ENCODE measurements around the gene SPTB. TPM values are rescaled to one million over a fixed set of nuclear protein-coding genes. Genes with fewer than 3 reads are reported as not detected.

The SPTB gene
- total and polyA plus RNA-seq, 10 of the 15 experiments (the other 5 are each of a cell fraction or from before 2014, with no cell fraction given) = under 0.01 to 0.04 (median 0.02) TPM; not detected in 4

DNA sequence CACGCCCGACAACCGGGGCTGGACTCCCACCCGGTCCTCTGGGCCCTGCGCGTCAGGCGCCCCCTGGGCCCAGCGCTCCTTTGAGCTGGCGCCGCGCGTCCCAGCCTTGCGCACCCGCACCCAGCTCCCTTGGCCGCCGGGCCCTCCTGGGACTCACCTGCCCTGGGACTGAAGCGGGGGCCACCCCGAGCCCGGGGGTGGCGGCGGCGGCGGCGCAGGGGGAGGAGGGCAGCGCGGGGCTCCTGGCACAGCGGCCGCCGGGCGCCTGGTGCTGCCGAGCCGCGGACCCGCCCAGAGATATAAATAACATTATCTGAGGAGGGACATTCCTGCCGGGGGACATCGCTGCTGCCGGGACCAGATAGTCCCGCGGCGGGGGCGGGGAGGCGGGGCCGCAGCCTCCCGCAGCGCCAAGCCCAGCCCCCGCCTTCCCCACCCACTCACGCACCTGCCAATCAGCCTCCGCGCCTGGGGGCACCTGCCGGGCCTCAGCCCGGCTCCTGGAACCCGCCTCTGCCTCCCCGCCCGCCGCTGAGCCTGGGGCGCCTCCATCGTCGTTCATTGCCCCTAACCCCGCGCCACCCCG lies at the start of gene SPTB (continued):
- TF ChIP-seq, protein P1, sequence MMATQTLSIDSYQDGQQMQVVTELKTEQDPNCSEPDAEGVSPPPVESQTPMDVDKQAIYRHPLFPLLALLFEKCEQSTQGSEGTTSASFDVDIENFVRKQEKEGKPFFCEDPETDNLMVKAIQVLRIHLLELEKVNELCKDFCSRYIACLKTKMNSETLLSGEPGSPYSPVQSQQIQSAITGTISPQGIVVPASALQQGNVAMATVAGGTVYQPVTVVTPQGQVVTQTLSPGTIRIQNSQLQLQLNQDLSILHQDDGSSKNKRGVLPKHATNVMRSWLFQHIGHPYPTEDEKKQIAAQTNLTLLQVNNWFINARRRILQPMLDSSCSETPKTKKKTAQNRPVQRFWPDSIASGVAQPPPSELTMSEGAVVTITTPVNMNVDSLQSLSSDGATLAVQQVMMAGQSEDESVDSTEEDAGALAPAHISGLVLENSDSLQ (IDR thresholded peaks at IDR 0.05) = peak; percentile 32; the same call in 1 of the 2 replicates

DNA sequence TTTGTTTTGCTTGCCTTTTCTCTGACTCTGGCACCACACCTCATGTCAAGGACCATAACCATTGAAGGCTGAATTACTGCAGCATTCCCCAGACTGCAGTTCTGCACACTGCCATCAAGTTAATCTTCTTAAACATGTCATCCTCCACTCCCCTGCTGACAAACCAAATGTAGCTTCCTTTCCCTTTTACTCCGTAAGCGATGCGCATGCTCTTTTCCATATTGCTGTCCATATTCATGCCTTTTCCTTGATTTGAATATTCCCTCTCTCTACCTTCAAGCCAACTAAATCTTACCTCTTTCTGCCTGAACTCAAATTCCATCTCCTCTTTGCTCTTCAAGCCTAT lies 49.3 kb upstream of the SPTB start:
- Histone ChIP-seq H3K4me1 (ENCODE audit: control insufficient read depth, insufficient read depth, low read length) (peaks cover 17% of the 10 kb centered on the region), H3K4me2 (ENCODE audit: control insufficient read depth, insufficient read depth) (peak overlapping the region; percentile 40; the same call in 1 of the 2 replicates), H3K27ac (ENCODE audit: control insufficient read depth, insufficient read depth) (peak overlapping the region; percentile 57), H3K79me2 (ENCODE audit: control insufficient read depth, insufficient read depth, low read length) (no peaks in the 10 kb centered on the region; the same call in 1 of the 2 replicates), H3K36me3 (ENCODE audit: control insufficient read depth in 2 of 2, insufficient read depth in 2 of 2, low read length in 1 of 2) (peaks cover 2 to 33% of the 10 kb centered on the region in 2 experiments; a peak in 3 of 4 replicates), H3K9ac (ENCODE audit: control insufficient read depth, insufficient read depth, low read length) (no peak overlapping the region), H3K9me3 (replicated peaks; ENCODE audit: control insufficient read depth, insufficient read depth, low read length) (no peaks in the 10 kb centered on the region), H3K4me3 (no peak overlapping the region), H3K27me3 (replicated peaks in 1 of 2; ENCODE audit: control insufficient read depth in 2 of 2, insufficient read depth in 2 of 2, low read length in 1 of 2) (no peaks in the 10 kb centered on the region), H2AFZ (ENCODE audit: control insufficient read depth, low read depth, low read length) (no peak overlapping the region), H4K20me1 (ENCODE audit: control insufficient read depth, insufficient read depth) (no peaks in the 10 kb centered on the region)
- SMC1A ChIA-PET (ENCODE audit: uncharacterized antibody, unreplicated experiment) = interaction anchor here (3.2 kb wide), 1 partner anchor 13 kb away, joined by 12 read pairs; the partner anchor contains the start of gene CHURC1
- FAIRE-seq = no peak
- TF ChIP-seq MXI1 (IDR thresholded peaks at IDR 0.05; ENCODE audit: low read depth, low read length) = no peak
- TF ChIP-seq, protein P2, sequence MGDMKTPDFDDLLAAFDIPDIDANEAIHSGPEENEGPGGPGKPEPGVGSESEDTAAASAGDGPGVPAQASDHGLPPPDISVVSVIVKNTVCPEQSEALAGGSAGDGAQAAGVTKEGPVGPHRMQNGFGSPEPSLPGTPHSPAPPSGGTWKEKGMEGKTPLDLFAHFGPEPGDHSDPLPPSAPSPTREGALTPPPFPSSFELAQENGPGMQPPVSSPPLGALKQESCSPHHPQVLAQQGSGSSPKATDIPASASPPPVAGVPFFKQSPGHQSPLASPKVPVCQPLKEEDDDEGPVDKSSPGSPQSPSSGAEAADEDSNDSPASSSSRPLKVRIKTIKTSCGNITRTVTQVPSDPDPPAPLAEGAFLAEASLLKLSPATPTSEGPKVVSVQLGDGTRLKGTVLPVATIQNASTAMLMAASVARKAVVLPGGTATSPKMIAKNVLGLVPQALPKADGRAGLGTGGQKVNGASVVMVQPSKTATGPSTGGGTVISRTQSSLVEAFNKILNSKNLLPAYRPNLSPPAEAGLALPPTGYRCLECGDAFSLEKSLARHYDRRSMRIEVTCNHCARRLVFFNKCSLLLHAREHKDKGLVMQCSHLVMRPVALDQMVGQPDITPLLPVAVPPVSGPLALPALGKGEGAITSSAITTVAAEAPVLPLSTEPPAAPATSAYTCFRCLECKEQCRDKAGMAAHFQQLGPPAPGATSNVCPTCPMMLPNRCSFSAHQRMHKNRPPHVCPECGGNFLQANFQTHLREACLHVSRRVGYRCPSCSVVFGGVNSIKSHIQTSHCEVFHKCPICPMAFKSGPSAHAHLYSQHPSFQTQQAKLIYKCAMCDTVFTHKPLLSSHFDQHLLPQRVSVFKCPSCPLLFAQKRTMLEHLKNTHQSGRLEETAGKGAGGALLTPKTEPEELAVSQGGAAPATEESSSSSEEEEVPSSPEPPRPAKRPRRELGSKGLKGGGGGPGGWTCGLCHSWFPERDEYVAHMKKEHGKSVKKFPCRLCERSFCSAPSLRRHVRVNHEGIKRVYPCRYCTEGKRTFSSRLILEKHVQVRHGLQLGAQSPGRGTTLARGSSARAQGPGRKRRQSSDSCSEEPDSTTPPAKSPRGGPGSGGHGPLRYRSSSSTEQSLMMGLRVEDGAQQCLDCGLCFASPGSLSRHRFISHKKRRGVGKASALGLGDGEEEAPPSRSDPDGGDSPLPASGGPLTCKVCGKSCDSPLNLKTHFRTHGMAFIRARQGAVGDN (IDR thresholded peaks at IDR 0.05) = 0 out of 2 replicates have a peak, but pooled peaks have one; percentile 52
- no peak for DNase-seq (ENCODE audit: low read depth, low spot score)
- RAD21 ChIA-PET (ENCODE audit: unreplicated experiment) = interaction anchor here (0.9 kb wide), 1 partner anchor 14 kb away, joined by 3 read pairs; no protein-coding TSS in a partner anchor
- 97% methylated on average over 3 of the region's 3 CpGs for WGBS (ENCODE audit: insufficient coverage, insufficient replicate concordance, low lambda C conversion rate, missing lambda C conversion rate)
- intact Hi-C loops (cut with micrococcal nuclease; ENCODE audit: unreplicated experiment) = no loop called here
- no TSS peak for BruUV-seq (replicated peaks)
- CTCF ChIA-PET = no interaction called here
- in situ Hi-C loops (cut with MboI) = no loop called here
- POLR2A ChIA-PET = interaction anchor here (2.3 kb wide), 1 partner anchor 8 kb away, joined by 5 read pairs; no protein-coding TSS in a partner anchor
- ATAC-seq = no peak
